ENCODE data around the gene ZNF511.

Gene ZNF511

DNA sequence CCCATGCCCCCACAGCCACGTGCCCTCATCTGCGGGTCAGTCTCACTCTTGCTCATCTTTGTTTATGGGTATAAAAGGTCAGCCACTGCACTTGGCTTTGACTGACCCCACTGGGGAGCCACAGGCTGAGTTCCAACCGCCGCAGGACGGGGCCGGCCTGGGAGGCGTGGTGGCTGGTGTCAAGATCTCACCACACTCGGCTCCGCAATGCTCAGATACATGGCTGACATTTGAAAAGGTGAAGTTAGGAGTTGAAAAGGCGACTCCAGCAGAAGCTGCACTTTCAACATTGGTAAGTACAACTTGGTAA, 14.9 kb upstream of the ZNF511 start:
- no peak for DNase-seq

DNA sequence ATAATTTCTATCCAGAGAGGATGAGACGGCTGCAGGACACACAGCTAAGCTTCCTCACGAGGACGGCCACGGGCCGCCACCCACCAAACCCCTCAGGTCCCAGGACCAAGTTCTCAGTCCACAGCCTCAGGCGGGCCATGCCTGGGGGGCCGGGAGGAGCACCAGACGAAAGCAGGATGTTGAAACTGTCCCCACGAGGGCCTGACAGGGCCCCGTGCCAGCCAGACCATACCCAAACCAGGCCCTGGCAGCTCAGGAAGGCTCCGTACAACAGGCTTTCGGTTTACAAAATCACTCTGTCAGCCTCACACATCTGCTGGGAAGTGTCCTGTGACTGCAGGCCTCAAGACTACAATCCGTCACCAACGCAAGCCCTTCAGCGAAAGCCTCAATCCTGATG, 14.5 kb upstream of the ZNF511 start:
- no peak for DNase-seq

- DNase-seq = no peak
Observed at GRCh38 chr10:133295426-133296320, 13.0 kb upstream of the ZNF511 start.

DNA sequence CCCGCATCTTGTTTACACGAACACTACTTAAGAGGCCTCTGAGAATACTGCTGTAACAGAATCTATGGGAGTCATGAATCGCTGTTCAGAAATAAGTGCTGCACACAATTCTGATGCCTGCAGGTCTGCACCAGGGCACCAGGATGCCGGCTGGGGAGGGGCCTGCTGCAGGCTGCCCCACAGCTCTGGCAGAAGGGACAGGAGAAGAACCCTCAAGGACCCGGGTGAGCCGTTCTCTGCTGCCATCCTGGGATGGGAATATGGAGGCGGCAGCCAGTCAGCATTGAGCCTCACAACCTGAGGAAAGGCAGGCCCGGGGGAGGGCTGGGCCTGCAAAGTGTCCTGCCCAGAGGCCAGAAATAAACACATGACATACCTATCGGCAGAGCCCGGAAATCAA, 11.2 kb upstream of the ZNF511 start:
- DNase-seq = no peak

- no peak for DNase-seq
Observed at GRCh38 chr10:133298466-133298865, 10.2 kb upstream of the ZNF511 start.

GRCh38 chr10:133299224-133299623, 9.5 kb upstream of the ZNF511 start:
- no peak for DNase-seq

- no peak for DNase-seq
Observed at GRCh38 chr10:133299738-133300137, 9.0 kb upstream of the ZNF511 start.

DNA sequence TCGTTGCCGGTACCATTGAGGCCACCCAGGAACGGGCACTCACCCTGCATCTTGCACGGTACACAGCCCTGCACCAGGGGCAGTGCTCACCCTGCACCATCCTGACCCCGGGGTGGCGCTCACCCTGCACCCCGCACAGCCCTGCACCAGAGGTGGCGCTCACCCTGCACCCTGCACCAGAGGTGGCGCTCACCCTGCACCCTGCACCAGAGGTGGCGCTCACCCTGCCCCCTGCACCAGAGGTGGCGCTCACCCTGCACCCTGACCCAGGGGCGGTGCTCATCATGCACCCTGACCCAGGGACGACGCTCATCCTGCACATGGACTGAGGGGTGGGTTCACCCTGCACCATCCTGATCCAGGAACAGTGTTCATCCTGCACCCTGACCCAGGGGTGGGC, 6.5 kb upstream of the ZNF511 start:
- no peak for DNase-seq

DNA sequence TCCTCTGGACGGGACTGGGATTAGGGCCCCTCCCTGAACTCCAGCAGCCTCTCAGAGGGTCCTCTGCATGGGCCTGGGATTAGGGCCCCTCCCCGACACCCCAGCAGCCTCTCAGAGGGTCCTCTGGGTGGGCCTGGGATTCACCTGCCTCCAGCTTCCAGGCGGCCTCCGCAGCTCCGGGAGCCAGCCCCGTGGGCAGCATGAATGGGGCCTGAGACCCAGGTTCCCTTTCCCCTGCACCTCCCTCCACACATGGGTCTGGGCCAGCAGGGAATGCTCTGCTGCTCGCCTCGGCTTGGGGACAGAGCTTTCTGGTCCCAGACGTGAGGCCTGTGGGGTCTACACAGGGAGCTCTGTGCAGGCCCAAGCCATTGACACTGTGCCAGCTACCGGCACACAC, 5.5 kb upstream of the ZNF511 start:
- no peak for DNase-seq

- no peak for DNase-seq
Observed at GRCh38 chr10:133306097-133306476, 2.6 kb upstream of the ZNF511 start.

- DNase-seq = no peak
Observed at GRCh38 chr10:133306941-133307379, 1.8 kb upstream of the ZNF511 start.

- DNase-seq = peak; percentile 85 to 91
Observed at GRCh38 chr10:133307776-133308420, 816 bp upstream of the ZNF511 start.

DNA sequence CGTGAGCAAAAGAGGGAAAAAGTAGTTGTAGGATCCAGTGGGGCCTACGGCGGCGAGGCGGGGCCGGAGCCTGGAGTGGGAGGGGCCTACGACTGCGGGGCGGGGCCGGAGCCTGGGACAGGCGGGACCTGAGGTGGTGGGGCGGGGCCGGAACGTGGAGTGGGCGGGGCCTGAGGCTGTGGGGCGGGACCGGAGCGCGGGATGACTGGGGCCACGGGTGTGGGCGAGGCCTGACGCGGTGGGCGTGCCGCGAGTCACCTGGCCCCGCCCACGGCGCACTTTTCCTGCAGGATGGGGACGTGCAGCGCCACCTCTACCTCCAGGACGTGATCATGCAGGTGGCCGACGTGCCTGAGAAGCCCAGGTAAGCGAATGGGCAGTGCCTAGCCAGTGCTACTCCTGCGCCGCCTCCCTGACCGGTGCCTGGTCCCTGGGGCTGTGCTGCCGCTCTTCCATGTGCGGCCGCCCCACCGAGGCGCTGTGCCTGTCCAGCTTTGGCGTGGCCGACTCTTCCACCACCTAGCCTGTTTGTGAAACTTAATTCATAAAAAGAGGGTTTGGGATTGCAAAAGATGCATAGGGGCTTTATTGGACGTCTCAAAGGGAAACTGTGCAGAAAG, 496 bp downstream of the ZNF511 start:
- peak; percentile 93 to 94 for DNase-seq

DNA sequence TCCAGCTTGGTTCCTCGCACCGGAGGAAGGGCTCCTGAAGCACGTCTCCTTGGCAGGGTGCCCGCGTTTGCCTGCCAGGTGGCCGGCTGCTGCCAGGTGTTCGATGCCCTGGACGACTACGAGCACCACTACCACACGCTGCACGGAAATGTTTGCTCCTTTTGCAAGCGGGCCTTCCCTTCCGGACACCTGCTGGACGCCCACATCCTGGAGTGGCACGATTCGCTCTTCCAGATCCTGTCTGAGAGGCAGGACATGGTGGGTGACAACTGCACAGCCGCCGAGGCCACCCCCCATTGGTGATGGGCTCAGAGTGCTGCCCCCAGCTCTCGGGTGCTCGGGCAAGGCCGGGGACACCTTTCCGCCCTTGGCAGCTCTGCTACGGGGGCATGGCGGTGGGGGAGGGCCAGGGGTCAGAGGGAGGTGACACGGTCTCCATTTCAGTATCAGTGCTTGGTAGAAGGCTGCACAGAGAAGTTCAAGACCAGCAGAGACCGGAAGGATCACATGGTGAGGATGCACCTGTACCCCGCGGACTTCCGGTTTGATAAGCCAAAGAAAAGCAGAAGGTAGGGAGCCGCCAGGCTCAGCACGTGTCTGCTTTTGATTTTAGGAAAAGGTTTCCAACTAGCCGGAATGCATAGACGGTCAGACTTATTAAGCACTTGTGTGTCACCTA, 1.1 kb downstream of the ZNF511 start:
- DNase-seq = no peak

- DNase-seq = no peak
Observed at GRCh38 chr10:133310399-133310755, 1.7 kb downstream of the ZNF511 start.

DNA sequence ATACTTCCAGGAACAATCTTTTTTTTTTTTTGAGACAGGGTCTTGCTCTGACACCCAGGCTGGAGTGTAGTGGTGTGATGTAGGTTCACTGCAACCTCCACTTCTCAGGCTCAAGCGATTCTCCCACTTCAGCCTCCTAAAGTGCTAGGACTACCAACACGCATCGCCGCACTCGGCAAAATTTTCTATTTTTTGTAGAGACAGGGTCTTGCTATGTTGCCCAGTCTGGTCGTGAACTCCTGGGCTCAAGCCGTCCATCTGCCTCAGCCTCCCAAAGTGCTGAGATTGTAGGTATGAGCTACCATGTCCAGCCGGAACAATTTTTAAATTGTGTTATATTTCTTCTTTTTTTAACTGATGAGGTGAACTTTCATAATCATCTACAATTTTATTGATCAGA, 2.1 kb downstream of the ZNF511 start:
- no peak for DNase-seq

DNA sequence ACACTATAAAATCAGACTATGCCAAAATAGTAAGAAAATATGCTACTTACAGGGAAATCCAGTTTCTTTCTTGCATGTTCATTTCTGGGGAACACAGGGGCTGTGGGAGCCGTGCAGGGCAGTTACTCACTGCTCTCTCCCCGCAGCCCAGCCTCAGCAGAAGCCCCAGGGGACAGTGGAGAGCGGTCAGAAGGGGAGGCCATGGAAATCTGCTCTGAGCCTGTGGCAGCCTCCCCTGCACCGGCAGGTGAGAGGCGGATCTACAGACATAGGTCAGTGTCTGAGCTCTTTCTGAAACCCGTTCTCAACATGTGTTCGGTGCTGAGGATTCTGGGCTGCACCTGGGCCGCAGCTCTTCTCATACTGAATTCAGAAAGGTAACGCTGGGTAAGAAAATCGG, 2.9 kb downstream of the ZNF511 start:
- no peak for DNase-seq

DNA sequence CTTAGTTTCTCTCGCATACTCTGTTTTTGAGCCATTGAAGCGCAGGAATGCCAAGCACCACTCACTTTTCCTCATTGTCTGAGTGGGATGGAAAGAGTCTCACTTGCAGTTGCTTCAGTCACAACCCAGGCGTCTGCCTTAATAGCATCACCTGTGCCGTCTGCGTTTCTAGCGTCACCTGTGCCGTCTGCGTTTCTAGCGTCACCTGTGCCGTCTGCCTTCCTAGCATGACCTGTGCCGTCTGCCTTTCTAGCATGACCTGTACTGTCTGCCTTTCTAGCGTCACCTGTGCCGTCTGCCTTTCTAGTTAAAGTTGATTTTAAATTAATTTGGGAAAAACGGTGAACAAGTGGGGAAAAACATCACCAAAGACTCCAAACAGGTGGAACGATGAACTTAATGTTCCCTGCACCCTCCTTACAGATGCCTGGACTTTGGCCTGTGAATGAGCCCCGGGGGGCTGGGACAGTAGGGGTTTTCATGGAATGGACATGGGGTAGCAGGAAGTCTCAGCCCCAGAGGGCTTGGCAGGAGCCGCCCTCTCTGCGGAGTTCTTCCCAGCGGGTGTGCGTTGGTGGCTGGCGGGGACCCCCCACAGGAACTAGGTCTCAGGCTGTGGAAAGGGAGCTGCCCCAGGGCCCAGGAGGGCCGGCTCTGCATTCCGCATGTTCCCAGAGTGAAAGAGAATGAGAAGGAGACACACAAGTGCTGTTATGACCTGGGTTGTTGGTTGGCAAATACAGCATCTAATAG, 3.5 kb downstream of the ZNF511 start:
- no peak for DNase-seq

GRCh38 chr10:133312769-133313145, 4.0 kb downstream of the ZNF511 start:
- no peak for DNase-seq

DNA sequence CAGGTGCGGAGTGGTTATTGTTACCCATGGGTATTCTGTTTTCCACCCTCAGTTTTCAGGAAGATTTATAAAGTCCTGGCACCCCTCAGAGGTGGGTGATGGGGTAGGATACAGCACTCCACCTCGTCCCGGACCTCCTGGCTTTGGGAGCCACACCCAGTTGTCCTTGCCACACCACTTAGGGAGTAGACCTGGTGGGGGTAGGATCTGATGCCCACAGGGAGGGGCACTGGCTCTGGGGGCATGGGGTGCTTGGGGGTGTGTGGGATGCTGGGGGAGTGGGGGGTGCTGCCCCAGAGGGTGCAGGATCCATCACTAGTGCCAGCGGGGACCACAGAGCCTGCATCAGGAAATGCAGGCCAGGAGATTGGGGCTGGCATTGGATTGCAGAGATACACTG, 4.5 kb downstream of the ZNF511 start:
- DNase-seq = no peak

DNA sequence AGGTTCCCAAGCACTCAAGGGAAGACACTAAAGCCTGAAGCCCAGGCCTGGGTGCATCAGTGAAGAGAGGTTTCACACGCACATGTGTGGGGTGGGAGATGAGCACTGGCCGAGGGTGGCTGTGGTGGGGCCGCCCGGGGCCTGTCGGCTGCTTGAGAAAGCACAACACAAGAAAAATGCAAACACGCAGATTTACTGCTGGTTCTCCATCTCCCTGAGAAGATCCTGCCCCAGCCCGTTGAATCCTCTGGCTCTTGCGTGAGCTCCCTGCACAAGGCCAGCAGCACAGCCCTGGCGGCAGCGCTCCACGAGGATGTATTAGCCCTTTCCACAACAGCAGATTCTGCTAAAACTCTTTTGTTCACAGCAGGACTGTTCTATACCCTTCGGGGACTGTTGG, 6.2 kb downstream of the ZNF511 start:
- no peak for DNase-seq

GRCh38 chr10:133315847-133316246, 7.1 kb downstream of the ZNF511 start:
- no peak for DNase-seq

- no peak for DNase-seq
Observed at GRCh38 chr10:133316266-133316665, 7.6 kb downstream of the ZNF511 start.
